HepG2 (cell line): ENCODE measurements around the gene SH3D19. TPM values are rescaled to one million over a fixed set of nuclear protein-coding genes. Genes with fewer than 3 reads are reported as not detected.

Source experiments
- ARID4A ChIP-seq: sonication (generic); formaldehyde crosslinking; IDR thresholded peaks from 2 replicates; pipeline ENCODE4 v1.5.0; 2020; ENCODE audit warnings: mild to moderate bottlenecking, missing genetic modification reagents, borderline replicate concordance
- DMTF1 ChIP-seq: sonication (generic); formaldehyde crosslinking; IDR thresholded peaks from 2 replicates; pipeline ENCODE4 v1.4.0; 2020; ENCODE audit warnings: mild to moderate bottlenecking, missing genetic modification reagents
- FIP1L1 ChIP-seq: fragments of 200-400 bp; formaldehyde crosslinking; IDR thresholded peaks from 2 replicates; pipeline ENCODE4 v1.6.1; 2018; ENCODE audit warnings: low read depth, mild to moderate bottlenecking, low read length, moderate library complexity, borderline replicate concordance; ENCODE audit not compliant: insufficient read depth
- IKZF5 ChIP-seq: IDR thresholded peaks from 2 replicates; pipeline ENCODE4 v1.6.1; 2018; ENCODE audit warnings: missing genetic modification reagents, mild to moderate bottlenecking, missing compliant biosample characterization
- NFAT5 ChIP-seq: sonication (generic); formaldehyde crosslinking; IDR thresholded peaks from 2 replicates; pipeline ENCODE4 v1.4.0; 2020; ENCODE audit warnings: missing genetic modification reagents
- SKIL ChIP-seq: sonication (generic); formaldehyde crosslinking; IDR thresholded peaks from 2 replicates; pipeline ENCODE4 v1.8.0; 2022; ENCODE audit warnings: missing genetic modification reagents, mild to moderate bottlenecking, moderate library complexity, borderline replicate concordance
- ZBTB20 ChIP-seq: sonication (generic); formaldehyde crosslinking; IDR thresholded peaks from 2 replicates; pipeline ENCODE4 v1.8.1; 2023; ENCODE audit warnings: missing genetic modification reagents, low read depth, mild to moderate bottlenecking, borderline replicate concordance
- ZNF513 ChIP-seq: sonication (generic); formaldehyde crosslinking; conservative IDR thresholded peaks from 2 replicates; pipeline ENCODE4 v1.5.0; 2020; ENCODE audit warnings: missing genetic modification reagents
- ZNF563 ChIP-seq: sonication (generic); formaldehyde crosslinking; IDR thresholded peaks from 2 replicates; pipeline ENCODE4 v1.8.0; 2022; ENCODE audit warnings: mild to moderate bottlenecking, moderate library complexity, missing genetic modification reagents
- polyA plus RNA-seq, 8 experiments: library from polyadenylated mRNA; depleted of rRNA in 3 of 8; stranded (reverse) in 7 of 8; unstranded in 1 of 8; fragments of >200 nt; fragmentation: Illumina TruSeq in 4 of 8; extraction: Trizol in 4 of 8; gene quantifications; 2 replicates each; pipeline versions ENCODE4 v1.2.1 to v1.2.3, GENCODE V29; 2011 to 2016; ENCODE audit warnings: low read depth in 4 of 8, missing spikeins in 1 of 8, mixed read lengths in 1 of 8; ENCODE audit not compliant: insufficient read depth in 1 of 8
- total RNA-seq, 5 experiments: library from RNA; depleted of rRNA; stranded (reverse); fragments of >200 nt; fragmentation: Illumina TruSeq; extraction: Trizol; gene quantifications; 2 replicates each; pipeline ENCODE4 v1.2.3, GENCODE V29; 2016; ENCODE audit warnings: low read depth in 1 of 5

The SH3D19 gene
- total and polyA plus RNA-seq, 2 of the 13 experiments (the other 11 are each of a cell fraction or from before 2014, with no cell fraction given): 31.2 to 38.0 TPM

GRCh38 chr4:151362404-151363164, 37.2 kb upstream of the SH3D19 start (continued):
- TF ChIP-seq FIP1L1 (no peak), ZBTB20 (CRISPR knock-in tag) (no peak), NFAT5 (CRISPR knock-in tag) (no peak), ZNF563 (CRISPR knock-in tag) (no peak), DMTF1 (CRISPR knock-in tag) (no peak), SKIL (CRISPR knock-in tag) (no peak), ZNF513 (no peak), ARID4A (CRISPR knock-in tag) (no peak), IKZF5 (CRISPR knock-in tag) (0 out of 2 replicates have a peak, but pooled peaks have one; percentile 44)
